Skeletal muscle satellite cell (primary cell): ENCODE measurements around the gene RIMKLA.

Experiments
- H3K27me3 ChIP-seq: 2 replicates; pipeline ENCODE4 v1.7.0; 2013; ENCODE audit warnings: low read length; ENCODE audit not compliant: control insufficient read depth, insufficient read depth
- H3K36me3 ChIP-seq: 2 replicates; pipeline ENCODE4 v1.7.0; 2013; ENCODE audit warnings: mild to moderate bottlenecking, control low read depth, low read length; ENCODE audit not compliant: insufficient read depth
- H3K4me1 ChIP-seq: 2 replicates; pipeline ENCODE4 v1.7.0; 2013; ENCODE audit warnings: low read length; ENCODE audit not compliant: control insufficient read depth, insufficient read depth
- H3K4me2 ChIP-seq: 2 replicates; pipeline ENCODE4 v1.7.0; 2013; ENCODE audit warnings: mild to moderate bottlenecking, low read length
- H3K4me3 ChIP-seq: 2 replicates; pipeline ENCODE4 v1.7.0; 2013; ENCODE audit warnings: low read length
- H3K9ac ChIP-seq: 2 replicates; pipeline ENCODE4 v1.7.0; 2013; ENCODE audit warnings: mild to moderate bottlenecking, low read depth, low read length, moderate library complexity
- H3K9me3 ChIP-seq: replicated peaks from 2 replicates; pipeline ENCODE4 v1.7.0; 2013; ENCODE audit warnings: mild to moderate bottlenecking, control low read depth, low read length

RIMKLA gene

GRCh38 chr1:42462828-42463763, 82.5 kb downstream of the RIMKLA start, which contains the start of gene CCDC30:
Gene CCDC30 (plus strand): TSS chr1:42463286. CDS start chr1:42480552, 17,266 bp downstream.
- Histone ChIP-seq H3K9me3 (no peaks in the 10 kb centered on the region), H3K4me1 (peaks cover 8% of the 10 kb centered on the region), H3K4me3 (peak within 1 kb of the TSS; percentile 80), H3K27me3 (no peaks in the 10 kb centered on the region), H3K4me2 (peak within 1 kb of the TSS; percentile 93), H3K9ac (peak within 1 kb of the TSS; percentile 76), H3K36me3 (peaks cover 6% of the 10 kb centered on the region)

- H3K27me3 ChIP-seq, result no peaks in the 10 kb centered on the region
- H3K4me2 ChIP-seq, result peak overlapping the region; percentile 93
- H3K4me3 ChIP-seq, result peak overlapping the region; percentile 80
Measured at GRCh38 chr1:42463921-42464320, 83.3 kb downstream of the RIMKLA start.

DNA sequence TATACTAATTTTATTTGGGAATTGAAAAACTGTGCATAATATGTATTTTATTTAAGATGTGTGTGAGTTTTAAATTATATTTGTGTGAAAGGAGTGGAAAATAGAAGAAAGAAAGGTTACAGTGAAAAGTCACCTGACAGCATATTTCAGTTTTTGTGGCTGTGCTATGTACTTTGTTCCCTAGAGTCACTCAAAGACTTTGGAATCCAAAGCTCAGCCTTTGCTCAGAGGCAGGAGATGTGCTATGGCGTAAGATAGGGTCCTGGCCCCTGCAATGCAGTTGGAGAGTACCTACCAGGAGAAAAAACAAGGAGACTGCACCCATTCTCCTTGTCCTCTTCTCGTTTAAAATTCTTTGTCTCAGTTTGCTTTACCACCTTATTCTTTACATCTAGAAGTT, 85.4 kb downstream of the RIMKLA start:
- no peaks in the 10 kb centered on the region for H3K27me3 ChIP-seq
- H3K4me3 ChIP-seq, result no peak overlapping the region
- no peak overlapping the region for H3K4me2 ChIP-seq
- H3K4me1 ChIP-seq, result peaks cover 8% of the 10 kb centered on the region
- no peaks in the 10 kb centered on the region for H3K36me3 ChIP-seq
- no peaks in the 10 kb centered on the region for H3K9me3 ChIP-seq
- H3K9ac ChIP-seq, result no peak overlapping the region

More at GRCh38 chr1:42463921-42464320, 83.3 kb downstream of the RIMKLA start:
- Histone ChIP-seq H3K36me3 (peaks cover 6% of the 10 kb centered on the region), H3K4me1 (peaks cover 8% of the 10 kb centered on the region), H3K9ac (peak overlapping the region; percentile 76), H3K9me3 (no peaks in the 10 kb centered on the region)

- no peaks in the 10 kb centered on the region for H3K36me3 ChIP-seq
- H3K27me3 ChIP-seq, result no peaks in the 10 kb centered on the region
- no peaks in the 10 kb centered on the region for H3K9me3 ChIP-seq
- no peak overlapping the region for H3K9ac ChIP-seq
- no peak overlapping the region for H3K4me2 ChIP-seq
- H3K4me1 ChIP-seq, result no peaks in the 10 kb centered on the region
- no peak overlapping the region for H3K4me3 ChIP-seq
Measured at GRCh38 chr1:42469727-42470126, 89.1 kb downstream of the RIMKLA start.
